Bronchial epithelial cell (primary cell): ENCODE measurements around the gene SNRPA1. TPM values are rescaled to one million over a fixed set of nuclear protein-coding genes. Genes with fewer than 3 reads are reported as not detected.

Source experiments
- DNase-seq: peaks from one replicate; pipeline ENCODE4 v3.0.0-alpha.2; 2010; ENCODE audit warnings: low read depth
- FAIRE-seq: peaks from 2 replicates; lab custom pipeline; 2011; peaks lifted over from hg19 to GRCh38; lab: Jason Lieb, UNC
- H3K27me3 ChIP-seq: 2 replicates; pipeline ENCODE4 v1.5.1; 2011; ENCODE audit warnings: low read length; ENCODE audit not compliant: control insufficient read depth, insufficient read depth
- H3K36me3 ChIP-seq: 2 replicates; pipeline ENCODE4 v1.5.1; 2011; ENCODE audit warnings: low read length; ENCODE audit not compliant: control insufficient read depth, insufficient read depth
- H3K4me3 ChIP-seq: 2 replicates; pipeline ENCODE4 v1.5.1; 2011; ENCODE audit warnings: mild to moderate bottlenecking, low read depth, low read length, control low read depth
- total RNA-seq: library from RNA; depleted of rRNA; stranded (reverse); fragments of >200 nt; gene quantifications from 2 replicates; pipeline ENCODE4 v1.2.1, GENCODE V29; 2014
- TF ChIP-seq, protein P1 (sequence below): IDR thresholded peaks from 2 replicates; pipeline ENCODE4 v1.5.1; 2011; ENCODE audit warnings: mild to moderate bottlenecking, moderate library complexity, low read length, control low read depth, inconsistent platforms; ENCODE audit not compliant: insufficient read depth, severe bottlenecking

SNRPA1 gene
- total RNA-seq, 1 donor from 2014 or later, result 21.6 TPM

DNA sequence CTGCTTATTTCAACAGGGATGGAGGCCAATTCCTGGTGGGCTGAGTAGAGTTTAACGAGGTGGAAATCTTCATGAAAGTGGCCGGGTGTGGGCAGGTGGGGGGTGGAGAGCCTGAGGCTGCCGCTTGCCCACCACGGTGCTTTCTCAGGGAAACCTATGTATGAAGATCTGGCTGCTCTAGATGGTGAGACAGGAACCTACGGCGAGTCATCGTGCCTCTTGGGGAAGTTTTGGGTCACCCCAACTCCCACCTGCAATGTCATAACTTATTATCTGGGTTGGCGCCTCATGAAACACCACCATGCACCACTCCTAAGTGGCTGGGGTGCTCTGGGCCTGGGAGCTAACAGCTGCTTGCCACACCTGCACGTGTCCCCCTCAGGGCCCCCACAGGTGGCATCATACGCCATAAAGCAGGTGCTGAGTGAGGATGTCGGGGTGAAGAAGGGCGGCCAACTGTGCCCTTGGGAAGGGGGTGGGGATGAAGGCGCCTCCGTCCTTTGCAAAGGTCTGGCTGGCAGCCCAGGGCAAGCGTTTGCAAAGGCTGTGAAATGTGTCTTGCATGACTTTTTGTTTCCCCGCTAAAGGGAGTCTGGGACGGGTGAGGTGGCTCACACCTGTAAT, 27.9 kb upstream of the SNRPA1 start:
- H3K4me3 ChIP-seq, result no peak overlapping the region
- FAIRE-seq (no peak), DNase-seq (no peak)
- TF ChIP-seq, protein P1, sequence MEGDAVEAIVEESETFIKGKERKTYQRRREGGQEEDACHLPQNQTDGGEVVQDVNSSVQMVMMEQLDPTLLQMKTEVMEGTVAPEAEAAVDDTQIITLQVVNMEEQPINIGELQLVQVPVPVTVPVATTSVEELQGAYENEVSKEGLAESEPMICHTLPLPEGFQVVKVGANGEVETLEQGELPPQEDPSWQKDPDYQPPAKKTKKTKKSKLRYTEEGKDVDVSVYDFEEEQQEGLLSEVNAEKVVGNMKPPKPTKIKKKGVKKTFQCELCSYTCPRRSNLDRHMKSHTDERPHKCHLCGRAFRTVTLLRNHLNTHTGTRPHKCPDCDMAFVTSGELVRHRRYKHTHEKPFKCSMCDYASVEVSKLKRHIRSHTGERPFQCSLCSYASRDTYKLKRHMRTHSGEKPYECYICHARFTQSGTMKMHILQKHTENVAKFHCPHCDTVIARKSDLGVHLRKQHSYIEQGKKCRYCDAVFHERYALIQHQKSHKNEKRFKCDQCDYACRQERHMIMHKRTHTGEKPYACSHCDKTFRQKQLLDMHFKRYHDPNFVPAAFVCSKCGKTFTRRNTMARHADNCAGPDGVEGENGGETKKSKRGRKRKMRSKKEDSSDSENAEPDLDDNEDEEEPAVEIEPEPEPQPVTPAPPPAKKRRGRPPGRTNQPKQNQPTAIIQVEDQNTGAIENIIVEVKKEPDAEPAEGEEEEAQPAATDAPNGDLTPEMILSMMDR, result no peak
- H3K36me3 ChIP-seq, result no peaks in the 10 kb centered on the region
- H3K27me3 ChIP-seq, result peaks cover 5% of the 10 kb centered on the region

DNA sequence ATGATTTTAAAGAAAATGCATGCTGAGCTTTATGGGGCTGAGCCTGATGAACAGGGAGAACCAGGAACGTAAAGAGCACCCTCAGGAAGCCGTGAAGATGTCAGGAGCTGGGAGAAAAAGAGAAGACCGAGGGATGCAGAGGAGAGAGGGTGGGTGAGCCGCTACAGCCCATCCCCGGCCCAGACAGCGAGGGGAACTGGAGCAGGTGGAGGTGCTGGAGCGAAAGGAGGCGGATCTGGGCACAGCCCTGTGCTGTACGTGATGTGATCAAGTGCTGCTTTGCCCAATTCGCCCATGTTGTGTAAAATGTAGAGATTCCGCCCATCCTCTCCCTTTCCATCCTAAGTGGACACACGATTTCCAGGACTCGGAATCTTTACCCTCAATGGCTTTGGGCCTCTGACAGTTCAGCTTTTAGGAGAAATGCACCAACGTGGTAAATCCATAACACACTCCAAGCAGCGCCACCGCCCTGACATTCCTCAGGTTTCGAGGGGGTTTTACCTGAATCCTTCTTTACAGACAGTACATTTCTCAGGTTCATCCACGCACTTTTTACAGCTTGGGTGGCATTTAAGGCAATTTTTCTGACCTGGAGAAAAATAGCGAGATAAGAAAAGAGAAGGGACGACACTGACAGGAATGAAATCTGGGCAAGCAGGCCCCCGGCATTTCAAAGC, 27.1 kb upstream of the SNRPA1 start:
- no peaks in the 10 kb centered on the region for H3K36me3 ChIP-seq
- H3K4me3 ChIP-seq, result no peak overlapping the region
- H3K27me3 ChIP-seq, result peaks cover 5% of the 10 kb centered on the region
- FAIRE-seq, result peak; percentile 47
- no peak for DNase-seq
- TF ChIP-seq, protein P1, result no peak

DNA sequence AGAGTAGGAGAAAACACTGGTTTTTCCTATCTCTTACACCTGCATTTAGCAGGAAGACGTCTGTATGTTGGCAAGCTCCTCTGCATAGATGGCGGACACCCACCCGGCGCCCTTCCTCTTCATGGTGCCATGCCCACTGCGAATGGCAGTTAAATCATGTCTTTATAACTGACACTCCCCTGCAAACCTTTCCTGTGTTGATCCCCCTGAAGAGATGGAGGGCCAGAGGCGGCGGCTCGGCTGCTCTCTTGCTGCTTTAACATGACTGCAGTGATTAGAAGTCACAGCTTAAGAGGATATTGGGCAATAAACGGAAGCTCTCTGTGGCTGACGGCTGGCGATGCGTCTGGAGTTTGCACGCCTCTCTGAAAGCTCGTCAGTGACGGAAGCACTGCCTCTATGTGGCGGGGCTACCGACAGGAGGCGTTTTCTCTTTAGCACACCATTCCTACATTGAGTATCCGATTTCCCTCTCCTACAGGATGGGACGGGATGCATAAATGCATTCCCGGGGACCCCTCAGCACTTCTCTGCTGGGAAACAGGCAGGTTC, 25.5 kb upstream of the SNRPA1 start:
- TF ChIP-seq, protein P1, result peak; percentile 26
- Histone ChIP-seq H3K36me3 (no peaks in the 10 kb centered on the region), H3K4me3 (no peak overlapping the region), H3K27me3 (peaks cover 5% of the 10 kb centered on the region)
- no peak for FAIRE-seq
- peak; percentile 21 for DNase-seq

DNA sequence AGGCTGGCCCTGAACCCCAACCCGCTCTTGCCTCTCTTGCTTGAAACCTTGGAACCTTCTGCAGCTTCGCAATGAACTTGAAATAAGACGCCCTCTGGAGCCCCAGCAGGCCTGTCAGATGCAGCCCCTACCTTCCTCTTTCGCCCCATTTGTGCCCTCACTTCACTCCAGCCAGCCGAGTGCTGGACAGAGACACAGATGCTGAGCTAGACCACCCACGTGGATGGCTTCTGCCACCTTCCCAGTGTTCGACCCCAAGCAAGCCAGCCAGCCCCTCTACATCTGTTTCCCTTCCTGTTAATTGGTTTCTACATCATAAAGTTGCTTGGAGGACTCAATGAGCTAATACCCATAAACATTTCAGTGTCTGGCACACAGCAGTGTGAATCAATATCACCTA, 23.8 kb upstream of the SNRPA1 start:
- TF ChIP-seq, protein P1, result no peak
- H3K4me3 ChIP-seq, result no peak overlapping the region
- H3K27me3 ChIP-seq, result peaks cover 5% of the 10 kb centered on the region
- no peak for FAIRE-seq
- no peaks in the 10 kb centered on the region for H3K36me3 ChIP-seq
- no peak for DNase-seq

DNA sequence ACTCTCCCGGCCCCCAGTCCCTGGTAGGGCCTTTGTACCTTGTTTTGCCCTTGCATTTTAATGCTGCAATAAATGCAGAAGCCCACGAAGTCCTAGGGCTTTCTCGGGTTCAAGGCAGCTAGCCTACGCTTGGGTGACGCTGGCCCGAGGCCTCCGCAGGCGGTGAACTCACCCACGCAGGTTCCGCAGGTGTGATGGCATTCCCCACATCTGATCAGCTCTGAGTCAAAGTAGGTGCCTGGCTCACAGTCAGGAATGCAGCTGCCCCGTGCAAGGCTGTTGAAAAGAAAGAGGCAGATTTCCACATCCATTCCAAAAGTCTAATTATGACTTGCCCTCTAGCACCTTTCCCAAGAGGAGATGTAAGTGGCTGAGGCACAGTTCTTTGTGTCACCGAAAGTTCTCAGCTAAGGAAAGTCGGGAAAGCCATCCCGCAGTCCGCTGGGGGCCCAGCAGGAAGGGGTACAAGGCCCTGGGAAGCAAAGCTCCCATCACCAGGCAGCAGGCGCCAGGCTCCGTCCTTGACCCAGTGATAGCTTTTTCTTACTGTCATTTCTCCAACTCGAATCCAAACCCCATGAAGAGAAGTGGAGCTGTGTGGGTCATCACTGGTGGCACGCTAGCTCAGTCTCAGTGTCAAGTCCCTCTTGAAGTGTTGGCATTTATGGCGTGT, 23.2 kb upstream of the SNRPA1 start:
- DNase-seq (peak; percentile 73), FAIRE-seq (no peak)
- H3K27me3 ChIP-seq, result peaks cover 5% of the 10 kb centered on the region
- no peak overlapping the region for H3K4me3 ChIP-seq
- H3K36me3 ChIP-seq, result no peaks in the 10 kb centered on the region
- TF ChIP-seq, protein P1, result no peak
